Right lobe of liver (tissue), 6 donors: Measurements from ENCODE around the gene CDC42EP3. TPM values are rescaled to one million over a fixed set of nuclear protein-coding genes. Genes with fewer than 3 reads are reported as not detected.

Experiments used
- ATAC-seq, 4 donors: fragments of 200-7000 bp; cut with Tn5 transposase; one replicate each; pipeline ENCODE4 v1.9.1; 2020; ENCODE audit warnings: mild to moderate bottlenecking in 4 of 4, moderate library complexity in 4 of 4
- DNase-seq, 3 donors: peaks; one replicate each; pipeline ENCODE4 v3.0.0-alpha.2; 2020
- H3K27ac ChIP-seq, 3 donors: fragments of 200-600 bp; one replicate each; pipeline ENCODE4 v1.8.0; 2022
- H3K27me3 ChIP-seq, 2 donors: fragments of 200-600 bp; one replicate each; pipeline ENCODE4 v1.8.0; 2022
- H3K36me3 ChIP-seq, 4 donors: fragments of 200-600 bp; sonication (generic) in 1 of 4; one replicate each; pipeline versions ENCODE4 v1.5.1 to v1.8.0; 2017 to 2022; ENCODE audit warnings: control low read depth in 1 of 4
- H3K4me1 ChIP-seq, 4 donors: fragments of 200-600 bp; sonication (generic) in 1 of 4; one replicate each; pipeline versions ENCODE4 v1.5.1 to v1.8.0; 2017 to 2022; ENCODE audit warnings: control low read depth in 1 of 4
- H3K4me3 ChIP-seq, 3 donors: fragments of 200-600 bp; one replicate each; pipeline ENCODE4 v1.8.0; 2022
- H3K9me3 ChIP-seq, 4 donors: fragments of 200-600 bp; sonication (generic) in 1 of 4; one replicate each; pipeline versions ENCODE4 v1.5.1 to v1.8.0; 2017 to 2022; ENCODE audit warnings: control low read depth in 1 of 4
- CTCF ChIP-seq, 4 donors: fragments of 200-600 bp in 3 of 4; fragments of 450-650 bp in 1 of 4; IDR thresholded peaks; one replicate each; pipeline versions ENCODE4 v1.5.1 to v1.8.0; 2016 to 2022; ENCODE audit warnings: antibody characterized with exemption in 4 of 4, mild to moderate bottlenecking in 2 of 4
- POLR2A ChIP-seq: fragments of 450-650 bp; IDR thresholded peaks from one replicate; pipeline ENCODE4 v1.6.1; 2017; ENCODE audit warnings: antibody characterized with exemption, mild to moderate bottlenecking
- WGBS: methylation state at CpG from one replicate; pipeline ENCODE4 v1.1.6; 2018; ENCODE audit warnings: low coverage, low lambda C conversion rate; ENCODE audit not compliant: insufficient coverage; ENCODE audit errors: missing lambda C conversion rate; 5-methylcytosine and 5-hydroxymethylcytosine counted together
- intact Hi-C, 2 donors: fragments of 100-400 bp; cut with DNase I; formaldehyde crosslinking; loops; one replicate each; pipeline versions ENCODE4 v1.11.2 to v1.14.1; 2022
- total RNA-seq, 6 experiments: library from RNA; depleted of rRNA in 2 of 6; stranded (reverse); fragments of >200 nt in 2 of 6; fragmentation: NEBNext Ultra II Directional in 3 of 6; extraction: Animal tissue kit (Norgen Biotek cat#: 25700) in 3 of 6; gene quantifications; one replicate each; pipeline versions ENCODE4 v1.1.0 to v1.2.4, GENCODE V29; 2016 to 2023
- donor health status: DM: no; HTN: yes; CAD: no.
- donor health status: DM: no; HTN: no; CAD: no.
- donor health status: DM: no; HTN: no; CAD: no.
- donor health status: DM: no; HTN: yes; CAD: no.
- donor health status: DM: no; HTN: yes; CAD: no.

The CDC42EP3 gene
- total RNA-seq, 6 experiments from 2014 or later: 3.4 to 8.4 (median 6.0) TPM

- no peak for TF ChIP-seq POLR2A
- no peak for TF ChIP-seq CTCF (IDR thresholded peaks at IDR 0.05)
- H3K4me1 ChIP-seq: no peaks in the 10 kb centered on the region
- 82% methylated on average over 3 of the region's 3 CpGs for WGBS
Observed at GRCh38 chr2:37618326-37618725, 53.1 kb downstream of the CDC42EP3 start.

GRCh38 chr2:37617119-37617892 lies 54.1 kb downstream of the CDC42EP3 start:
- no peaks in the 10 kb centered on the region for H3K27me3 ChIP-seq
- intact Hi-C loops: no loop called here
- no peaks in the 10 kb centered on the region for H3K4me1 ChIP-seq
- peak overlapping the region in 1 of 3 donors; percentile 24 for H3K27ac ChIP-seq
- no peak for DNase-seq
- H3K36me3 ChIP-seq: no peaks in the 10 kb centered on the region
- peak in 2 of 4 donors; percentile 47 for ATAC-seq
- H3K9me3 ChIP-seq: no peaks in the 10 kb centered on the region
- no peak overlapping the region for H3K4me3 ChIP-seq
- no peak for TF ChIP-seq CTCF (IDR thresholded peaks at IDR 0.05)
- TF ChIP-seq POLR2A: no peak
- 79% methylated on average over 14 of the region's 14 CpGs for WGBS

More at GRCh38 chr2:37618326-37618725, 53.1 kb downstream of the CDC42EP3 start:
- DNase-seq (no peak), ATAC-seq (no peak)
- H3K27ac ChIP-seq: no peak overlapping the region
- H3K4me3 ChIP-seq: no peak overlapping the region
- H3K27me3 ChIP-seq: no peaks in the 10 kb centered on the region
- H3K9me3 ChIP-seq: no peaks in the 10 kb centered on the region
- intact Hi-C loops: no loop called here
- no peaks in the 10 kb centered on the region for H3K36me3 ChIP-seq

GRCh38 chr2:37616677-37617005 lies 54.8 kb downstream of the CDC42EP3 start:
- ATAC-seq: peak in 2 of 4 donors; percentile 30 to 36
- no peak overlapping the region for H3K4me3 ChIP-seq
- H3K27me3 ChIP-seq: no peaks in the 10 kb centered on the region
- TF ChIP-seq POLR2A (no peak), CTCF (IDR thresholded peaks at IDR 0.05) (no peak)
- WGBS: 72% methylated on average over 2 of the region's 2 CpGs
- intact Hi-C loops: no loop called here
- H3K36me3 ChIP-seq: no peaks in the 10 kb centered on the region
- DNase-seq: no peak
- H3K27ac ChIP-seq: peak overlapping the region in 1 of 3 donors; percentile 24
- H3K9me3 ChIP-seq: no peaks in the 10 kb centered on the region
- no peaks in the 10 kb centered on the region for H3K4me1 ChIP-seq

GRCh38 chr2:37615804-37616676 lies 55.4 kb downstream of the CDC42EP3 start:
- H3K36me3 ChIP-seq: no peaks in the 10 kb centered on the region
- DNase-seq: peak in 2 of 3 donors; percentile 34 to 51
- TF ChIP-seq POLR2A (no peak), CTCF (IDR thresholded peaks at IDR 0.05) (no peak)
- H3K9me3 ChIP-seq: no peaks in the 10 kb centered on the region
- WGBS: 44% methylated on average over 5 of the region's 6 CpGs
- peak overlapping the region in 1 of 3 donors; percentile 24 for H3K27ac ChIP-seq
- H3K4me1 ChIP-seq: no peaks in the 10 kb centered on the region
- intact Hi-C loops: no loop called here
- peak; percentile 57 to 67 (median 60) for ATAC-seq
- no peaks in the 10 kb centered on the region for H3K27me3 ChIP-seq
- no peak overlapping the region for H3K4me3 ChIP-seq
